Raji (cell line): Measurements from ENCODE around the gene LCMT2.

ENCODE experiments used
- POLR2A ChIP-seq: IDR thresholded peaks from 2 replicates; pipeline ENCODE4 v1.6.1; 2011; ENCODE audit warnings: low read depth, low read length, control low read depth; ENCODE audit not compliant: insufficient read depth

Gene LCMT2

GRCh38 chr15:43325039-43325684, 5.2 kb downstream of the LCMT2 start:
- TF ChIP-seq POLR2A = no peak

DNA sequence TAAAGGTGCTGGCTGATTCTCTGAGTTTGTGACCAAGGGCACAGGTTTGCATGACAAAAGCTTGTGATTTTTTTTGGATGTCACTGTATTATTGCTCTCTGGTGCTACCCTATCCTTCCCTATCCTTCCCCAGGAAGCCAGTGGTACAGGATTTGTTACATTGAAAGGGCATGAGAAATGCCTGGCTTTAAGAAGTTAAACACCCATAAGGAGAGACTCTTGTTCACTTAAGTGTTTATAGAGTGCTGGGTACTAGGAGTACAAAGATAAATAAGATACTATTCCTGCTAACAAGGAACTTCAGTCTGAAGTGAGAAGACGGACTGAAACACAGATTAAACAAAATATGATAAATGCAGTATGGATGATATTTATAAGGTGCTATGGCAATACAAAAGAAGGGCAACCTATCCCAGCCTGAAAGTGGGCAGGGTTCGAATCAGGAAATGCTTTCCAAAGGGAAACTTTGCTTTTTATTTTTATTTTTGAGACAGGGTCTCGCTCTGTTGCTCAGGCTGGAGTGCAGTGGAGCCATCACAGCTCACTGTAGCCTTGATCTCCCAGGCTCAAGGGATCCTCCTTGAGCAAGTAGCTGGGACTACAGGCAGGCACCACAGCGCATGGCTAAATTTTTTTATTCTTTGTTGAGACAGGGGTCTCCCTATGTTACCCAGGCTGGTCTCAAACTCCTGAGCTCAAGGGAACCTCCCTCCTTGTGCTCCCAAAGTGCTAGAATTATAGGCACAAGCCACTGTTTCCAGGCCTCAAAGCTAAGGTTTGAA, 11.2 kb downstream of the LCMT2 start:
- TF ChIP-seq POLR2A = no peak

- TF ChIP-seq POLR2A = no peak
Observed at GRCh38 chr15:43317566-43318184, 12.7 kb downstream of the LCMT2 start.

DNA sequence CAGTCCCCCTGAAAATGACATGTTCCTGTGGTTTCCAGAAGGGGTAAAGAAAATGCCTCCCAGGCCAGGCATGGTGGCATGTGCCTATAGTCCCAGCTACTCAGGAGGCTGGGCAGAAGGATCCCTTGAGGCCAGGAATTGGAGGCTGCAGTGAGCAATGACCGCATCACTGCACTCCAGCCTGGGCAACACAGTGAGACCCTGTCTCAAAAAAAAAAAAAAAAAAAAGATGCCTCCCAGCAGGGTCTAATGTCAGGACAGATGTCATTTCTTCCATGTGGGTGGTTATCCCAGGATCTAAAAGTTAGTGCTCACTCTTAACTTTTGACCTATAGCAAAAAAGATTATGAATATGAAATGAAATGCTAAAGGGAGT, 13.4 kb downstream of the LCMT2 start:
- no peak for TF ChIP-seq POLR2A

- TF ChIP-seq POLR2A = no peak
Observed at GRCh38 chr15:43316016-43316970, 14.1 kb downstream of the LCMT2 start.

DNA sequence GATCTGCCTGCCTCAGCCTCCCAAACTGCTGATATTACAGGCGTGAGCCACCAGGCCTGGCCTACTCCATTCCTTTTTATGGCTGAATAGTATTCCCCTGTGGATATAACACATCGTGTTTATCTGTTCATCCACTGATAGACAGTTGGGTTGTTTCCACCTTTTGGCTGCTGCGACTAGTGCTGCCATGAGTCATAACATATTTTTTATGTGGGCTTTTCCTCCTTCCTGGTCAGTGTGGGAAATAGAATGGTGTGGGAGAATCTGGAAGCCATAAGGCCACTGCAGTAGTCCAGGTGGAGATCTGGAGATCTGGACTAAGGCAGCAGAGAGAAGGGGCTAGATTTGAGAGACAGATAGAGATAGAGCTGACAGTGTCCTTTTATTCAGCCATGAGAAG, 16.2 kb downstream of the LCMT2 start:
- no peak for TF ChIP-seq POLR2A

GRCh38 chr15:43312378-43312777, 18.0 kb downstream of the LCMT2 start:
- no peak for TF ChIP-seq POLR2A

DNA sequence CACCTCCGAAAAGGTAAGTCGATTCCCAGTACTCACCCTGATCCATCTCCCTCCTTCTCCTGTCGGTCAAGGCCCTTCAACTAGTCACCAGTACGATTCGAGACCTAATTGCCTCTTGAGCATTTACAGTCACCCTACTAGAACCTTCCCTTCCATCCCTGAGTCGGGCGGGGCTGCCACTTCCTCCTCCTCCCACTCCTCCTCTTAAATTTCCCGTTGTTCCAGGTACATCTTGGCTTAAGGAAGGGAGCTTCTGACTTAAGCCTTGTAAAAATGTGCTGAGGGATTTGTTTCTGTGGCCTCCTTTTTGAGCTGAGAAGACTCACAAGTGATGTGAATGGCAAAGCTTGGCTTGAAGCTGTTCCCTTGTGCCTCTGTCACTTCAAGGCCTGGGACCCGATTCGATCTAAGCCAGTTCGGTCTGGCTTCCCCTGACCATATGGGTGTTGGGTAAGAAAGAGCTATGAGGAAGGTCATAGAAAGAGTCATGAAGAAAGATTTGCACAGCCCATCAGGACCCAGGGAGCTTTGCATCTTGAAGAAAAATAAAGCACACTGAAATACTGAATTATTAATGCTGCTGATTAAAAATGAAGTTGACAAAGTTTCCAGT, 28.1 kb downstream of the LCMT2 start, which contains the start of gene TGM7:
Gene TGM7 (minus strand): TSS at position 51 of the 613 bp plus-strand sequence.
- no peak for TF ChIP-seq POLR2A

DNA sequence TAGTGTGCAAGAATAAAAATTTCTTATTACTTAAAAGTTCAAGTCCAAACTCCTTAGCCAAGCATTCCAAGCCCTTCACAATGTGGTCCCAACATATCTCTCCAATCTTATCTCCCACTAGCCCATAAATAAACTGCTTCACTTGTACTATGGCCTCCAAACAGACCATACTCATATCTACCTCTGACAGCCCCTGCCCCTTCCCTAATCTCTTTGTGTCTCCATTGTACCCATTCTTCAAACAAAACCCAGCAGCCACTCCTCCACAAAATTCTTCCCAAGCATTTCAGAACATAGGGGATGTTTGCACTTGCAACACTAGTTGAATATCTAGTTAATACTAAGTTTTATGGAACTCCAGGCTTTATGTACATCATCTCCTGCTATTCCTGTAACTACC, 30.5 kb downstream of the LCMT2 start:
- no peak for TF ChIP-seq POLR2A

- TF ChIP-seq POLR2A = no peak
Observed at GRCh38 chr15:43299411-43299810, 31.0 kb downstream of the LCMT2 start.

GRCh38 chr15:43294091-43294706, 36.2 kb downstream of the LCMT2 start:
- no peak for TF ChIP-seq POLR2A

DNA sequence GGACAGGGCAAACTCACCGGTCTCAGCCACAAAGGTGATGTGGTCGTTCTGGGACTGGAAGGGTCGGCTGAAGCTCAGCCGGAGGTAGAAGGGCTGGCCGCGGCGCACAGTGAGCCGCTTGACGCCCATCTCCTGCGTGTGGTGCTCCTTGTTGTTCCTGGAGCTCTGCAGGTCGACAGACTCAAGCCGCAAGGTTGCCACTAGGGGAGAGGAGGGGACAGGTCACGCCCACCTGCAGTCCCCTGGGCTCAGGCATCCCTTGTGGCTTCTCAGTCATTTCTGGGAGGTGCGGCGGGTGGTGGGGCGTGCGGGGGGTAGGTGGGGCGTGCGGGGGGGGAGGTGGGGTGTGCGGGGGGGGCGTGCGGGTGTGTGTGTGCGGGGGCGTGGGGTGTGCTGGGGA, 36.9 kb downstream of the LCMT2 start:
- TF ChIP-seq POLR2A = no peak

- TF ChIP-seq POLR2A = no peak
Observed at GRCh38 chr15:43292375-43293078, 37.8 kb downstream of the LCMT2 start.

- no peak for TF ChIP-seq POLR2A
Observed at GRCh38 chr15:43287254-43287653, 43.1 kb downstream of the LCMT2 start.
